HG02623 (cell line): ENCODE data around the gene UFD1.
A peak's percentile ranks its signal among the peaks of the same experiment; 100 is the strongest.
"Not testable (repeated sequence)": the region's sequence is repeated elsewhere in the genome, so short reads cannot be mapped to it uniquely, and the experiment has no call there.

ENCODE experiments used
- ATAC-seq: cut with Tn5 transposase; IDR thresholded peaks from one replicate; pipeline ENCODE4 v1.9.1; 2021; ENCODE audit warnings: moderate library complexity; ENCODE audit not compliant: unreplicated experiment

The UFD1 gene

DNA sequence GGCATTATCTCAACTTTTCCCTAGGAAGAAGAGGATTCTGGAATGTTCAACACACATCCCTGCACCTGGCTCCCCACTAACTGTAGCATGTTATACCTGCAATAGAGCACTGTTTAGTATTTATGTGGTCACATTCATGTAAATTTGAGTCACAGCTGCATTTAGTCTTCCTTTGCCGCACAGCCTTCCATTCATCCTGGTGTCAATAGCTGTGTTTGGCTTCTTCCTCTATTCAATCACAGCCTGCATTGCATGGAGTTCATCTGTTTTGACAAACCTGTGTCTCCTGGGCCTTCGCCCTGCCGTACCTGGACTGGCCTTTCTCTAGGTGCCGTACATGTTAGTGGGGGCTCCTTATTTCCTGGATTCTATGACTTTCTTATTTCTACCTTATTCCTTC, 27.4 kb downstream of the UFD1 start:
- ATAC-seq = no peak

DNA sequence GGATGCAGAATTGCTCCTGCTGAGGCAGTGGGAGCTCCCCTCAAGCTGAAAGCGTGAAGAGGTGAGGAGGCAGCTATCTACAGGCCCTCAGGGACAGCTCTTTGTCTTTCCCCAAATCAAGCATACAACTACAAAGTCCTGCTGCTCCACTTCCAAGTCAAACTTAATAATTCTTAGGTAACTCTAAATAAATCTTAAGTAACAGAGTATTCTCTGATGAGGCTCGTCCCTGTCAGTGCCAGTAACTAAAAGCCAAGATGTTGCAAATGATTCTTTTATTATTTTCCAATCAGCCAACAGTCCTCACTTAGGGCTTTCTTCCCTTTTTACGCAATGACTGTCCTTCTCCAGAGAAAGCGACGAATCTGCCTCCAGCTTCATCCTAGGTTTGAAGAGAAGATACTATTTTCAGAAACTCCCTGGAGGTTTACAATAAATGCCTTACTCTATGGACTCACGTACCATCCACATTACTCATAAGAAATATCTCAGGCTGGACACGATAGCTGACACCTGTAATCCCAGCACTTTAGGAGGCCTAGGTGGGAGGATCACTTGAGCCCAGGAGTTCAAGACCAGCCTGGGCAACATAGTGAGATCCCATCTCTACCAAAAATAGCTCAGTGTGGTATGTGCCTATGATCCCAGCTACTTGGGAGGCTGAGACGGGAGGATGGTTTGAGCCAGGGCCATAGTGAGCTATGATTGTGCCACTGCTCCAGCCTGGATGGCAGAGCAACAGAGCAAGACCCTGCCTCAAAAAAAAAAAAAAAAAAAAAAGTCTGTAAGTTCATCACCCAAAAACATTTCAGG, 28.4 kb downstream of the UFD1 start:
- no peak for ATAC-seq

DNA sequence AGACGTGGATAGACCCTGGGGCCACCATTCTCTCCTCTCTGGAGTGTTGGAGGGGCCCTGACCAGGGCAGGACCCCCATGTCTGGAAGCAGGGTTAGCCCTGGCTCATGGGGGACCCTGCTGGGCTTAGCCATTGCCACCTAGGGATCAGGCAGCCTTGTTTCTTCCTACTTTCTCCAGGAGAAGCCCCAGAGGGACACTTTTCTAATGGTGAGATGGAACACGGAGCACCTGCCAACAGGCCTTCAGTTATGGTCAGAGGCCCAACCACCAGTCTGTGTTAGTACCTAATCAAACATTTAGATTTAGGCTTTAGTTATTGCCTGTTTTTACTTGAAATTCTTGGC, 29.6 kb downstream of the UFD1 start:
- ATAC-seq = no peak

DNA sequence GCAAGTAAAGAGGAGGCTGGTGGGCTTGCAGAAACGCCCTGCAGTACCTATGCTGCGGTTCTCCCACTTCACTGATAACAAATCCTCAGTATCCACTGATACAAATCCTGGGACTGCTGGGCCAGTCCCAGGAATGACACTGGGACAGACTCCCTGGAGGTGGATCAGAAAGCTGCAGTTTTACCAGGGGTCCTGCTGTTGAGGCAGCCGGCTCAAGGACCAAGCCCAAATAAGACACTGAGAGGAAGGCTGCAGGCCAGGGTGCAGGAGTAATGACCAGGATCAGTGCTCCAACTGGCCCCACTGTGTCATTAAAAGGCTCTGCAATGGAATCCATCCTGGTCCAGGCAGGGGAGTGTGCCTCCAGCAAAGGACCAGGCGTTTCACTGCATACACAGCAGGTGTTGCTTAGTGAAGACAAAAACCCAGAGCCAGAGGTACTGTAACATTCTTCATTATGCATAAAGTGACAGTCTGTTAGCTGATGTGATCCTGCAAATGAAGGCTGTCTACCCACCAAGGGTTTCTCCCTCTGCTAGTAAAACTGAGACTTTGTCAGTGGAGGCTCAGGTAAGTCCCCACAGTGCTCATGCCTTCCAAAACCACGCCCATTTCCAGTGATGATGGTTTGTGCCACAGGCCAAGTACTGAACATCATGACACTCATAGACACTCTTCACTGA, 30.1 kb downstream of the UFD1 start:
- no peak for ATAC-seq

DNA sequence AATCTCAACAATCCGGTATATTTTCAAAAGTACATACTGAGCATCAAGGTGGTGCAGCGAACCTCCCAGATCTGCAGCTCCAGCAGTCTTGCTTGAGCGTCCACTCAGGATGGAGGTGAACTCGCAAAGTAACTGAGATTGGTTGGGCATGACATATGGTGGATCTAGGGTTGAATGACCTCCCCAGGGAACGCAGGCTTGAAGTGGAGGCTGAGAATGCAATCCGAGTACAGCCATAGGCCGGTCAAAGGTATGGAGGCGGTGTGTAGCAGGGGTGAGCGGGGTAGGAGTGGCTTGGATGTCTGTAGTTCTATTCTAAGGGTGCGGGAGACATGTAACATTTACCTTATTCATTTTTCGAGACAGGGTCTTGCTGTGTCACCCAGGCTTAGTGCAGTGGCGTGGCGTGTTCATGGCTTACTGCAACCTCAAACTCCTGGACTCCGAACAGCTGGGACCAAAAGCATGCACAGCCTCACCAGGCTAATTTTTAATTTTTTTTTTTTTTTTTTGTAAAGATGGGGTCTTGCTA, 30.9 kb downstream of the UFD1 start:
- ATAC-seq = peak; percentile 37

DNA sequence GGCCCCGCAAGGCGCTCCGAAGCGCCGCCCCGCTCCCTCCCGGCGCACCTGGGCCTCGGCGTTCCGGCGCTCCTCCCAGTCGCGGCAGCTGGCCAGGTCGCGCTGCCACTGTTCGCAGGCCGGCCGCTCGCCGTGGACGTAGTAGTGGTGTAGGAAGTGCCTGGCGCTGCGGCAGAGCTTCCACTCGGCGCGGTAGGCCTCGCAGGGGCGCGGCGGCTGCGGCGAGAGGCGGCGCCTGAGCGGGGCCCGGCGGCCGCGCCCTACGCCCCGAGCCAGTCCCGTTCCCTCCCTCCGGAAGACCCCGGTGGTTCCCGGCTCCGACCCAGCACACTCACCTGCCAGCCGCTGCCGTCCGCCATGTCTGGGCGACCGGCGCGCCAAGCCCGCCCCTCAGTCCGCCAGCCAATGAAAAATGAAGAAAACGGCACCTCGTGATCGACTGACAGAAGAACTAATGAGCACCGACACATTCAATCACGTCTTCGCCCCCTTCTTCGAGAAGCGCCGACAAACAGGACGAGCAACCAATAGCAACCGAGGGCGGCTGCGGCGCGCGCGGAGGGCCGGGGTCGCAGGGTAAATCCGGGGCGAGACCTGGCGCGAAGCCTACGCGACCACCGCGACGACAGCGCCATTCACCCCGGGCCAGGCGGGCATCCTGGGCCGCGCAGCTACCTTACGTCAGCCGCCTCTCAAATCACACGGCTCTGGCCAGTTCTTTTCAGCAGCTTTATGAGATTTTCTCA, 31.5 kb downstream of the UFD1 start, which contains the start of gene C22orf39:
C22orf39 (minus strand) TSS at position 382 of the 746 bp plus-strand sequence; CDS start at position 359, 23 bp downstream.
- peak; percentile 81 for ATAC-seq

DNA sequence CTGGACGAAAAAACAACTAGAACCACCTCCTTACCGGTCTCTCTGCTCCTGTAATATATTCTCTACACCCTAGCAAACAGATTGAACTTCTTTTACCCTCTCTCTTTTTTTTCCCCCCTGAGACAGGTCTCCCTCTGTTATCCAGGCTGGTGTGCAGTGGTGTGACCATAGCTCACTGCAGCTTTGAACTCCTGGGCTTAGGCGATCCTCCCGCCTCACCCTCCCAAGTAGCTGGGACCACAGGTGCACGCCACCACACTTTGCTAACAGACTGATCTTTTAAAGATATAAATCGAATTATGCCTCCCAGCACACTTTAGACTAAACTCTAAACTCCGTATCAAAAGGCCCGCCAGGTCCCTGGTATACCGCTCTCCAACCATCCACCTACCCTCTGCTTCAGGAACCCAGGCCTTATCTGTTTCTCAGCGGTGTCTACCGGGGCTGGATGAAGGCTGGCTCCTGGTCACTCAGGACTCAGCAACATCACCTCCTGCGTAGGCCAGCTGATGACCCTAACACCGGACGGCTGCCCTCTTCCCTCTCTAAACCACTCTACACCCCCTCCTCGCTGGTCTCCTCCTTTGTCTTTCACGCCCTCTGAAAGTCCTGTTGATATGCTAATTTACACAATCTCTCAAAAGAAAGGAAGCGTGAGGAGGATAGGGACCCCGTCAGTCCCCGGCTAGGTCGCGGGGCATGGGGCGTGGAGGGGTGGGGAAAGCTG, 32.2 kb downstream of the UFD1 start:
- ATAC-seq = no peak

DNA sequence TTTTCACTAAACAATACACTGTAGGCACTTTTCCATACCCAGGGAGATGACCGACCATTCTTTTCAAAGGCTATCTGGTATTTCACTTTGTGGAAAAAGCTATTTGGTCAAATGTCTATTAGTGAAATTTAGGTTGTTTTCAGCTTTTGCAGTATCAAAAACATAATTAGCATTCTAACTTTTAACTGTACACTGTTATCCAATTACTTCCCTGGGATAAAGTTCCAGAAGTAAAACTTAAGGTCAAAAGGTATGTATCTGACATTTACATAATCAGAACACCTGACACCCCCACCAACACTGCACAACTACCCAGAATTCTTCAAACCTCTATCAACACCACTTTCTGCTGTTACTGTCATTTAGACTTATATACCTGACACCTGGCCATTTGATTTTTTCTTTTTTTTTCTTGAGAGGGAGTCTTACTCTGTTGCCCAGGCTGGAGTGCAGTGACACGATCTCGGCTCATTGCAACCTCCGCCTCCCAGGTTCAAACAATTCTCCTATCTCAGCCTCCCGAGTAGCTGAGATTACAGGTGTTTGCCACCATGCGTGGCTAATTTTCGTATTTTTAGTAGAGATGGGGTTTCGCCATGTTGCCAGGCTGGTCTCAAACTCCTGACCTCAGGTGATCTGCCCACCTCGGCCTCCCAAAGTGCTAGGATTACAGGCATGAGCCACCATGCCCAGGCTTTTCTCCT, 33.6 kb downstream of the UFD1 start:
- ATAC-seq = not testable (repeated sequence)

DNA sequence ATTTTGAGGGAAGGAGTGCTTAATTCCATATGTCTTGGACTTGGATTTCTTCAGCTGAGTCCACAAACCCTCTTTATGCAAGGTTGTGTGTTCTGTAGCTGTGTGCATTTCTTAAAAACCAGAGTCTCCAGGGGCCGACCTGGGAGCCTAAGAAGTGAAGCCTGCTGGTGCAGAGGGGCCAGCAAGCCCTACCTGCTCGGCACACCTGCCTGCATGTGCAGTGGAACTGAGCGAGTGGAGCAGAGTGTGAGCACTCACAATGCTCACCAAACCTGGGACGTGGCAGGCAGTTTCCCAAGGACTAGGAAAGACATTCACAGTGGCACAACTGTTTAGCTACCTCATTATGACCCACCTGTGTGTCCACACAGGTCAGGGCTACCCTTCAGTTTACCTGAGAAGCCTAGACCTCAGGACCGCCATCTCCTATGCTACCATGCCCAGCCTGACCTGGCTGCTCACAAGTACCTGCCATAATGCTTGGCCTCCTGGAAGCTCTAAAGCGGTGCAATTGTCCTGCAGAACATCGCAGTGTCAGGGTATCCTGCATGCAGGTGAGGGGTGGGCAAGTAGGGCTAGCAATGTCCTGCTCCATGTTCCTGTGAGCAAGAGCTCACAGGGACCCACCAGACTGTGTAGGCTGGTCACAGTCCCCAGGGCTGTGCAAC, 35.3 kb downstream of the UFD1 start:
- ATAC-seq = no peak

DNA sequence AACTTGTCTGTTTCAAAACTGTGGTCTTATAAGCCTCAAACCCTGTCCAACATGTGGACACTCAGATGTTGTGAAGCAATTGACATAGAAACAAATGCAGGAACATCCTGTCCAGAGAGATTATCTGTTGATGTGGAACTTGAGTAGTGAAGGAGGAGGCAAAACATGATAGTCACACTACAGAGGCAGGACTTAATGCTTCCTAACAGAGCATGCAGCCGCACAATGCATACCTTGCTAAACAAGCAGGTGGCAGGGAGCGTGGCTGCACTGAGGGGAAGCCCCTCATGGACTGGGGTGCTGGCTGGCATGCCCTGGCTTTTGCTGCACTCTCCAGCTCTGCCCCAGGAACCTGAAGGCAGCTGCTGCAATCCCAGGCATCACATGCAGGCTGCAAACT, 36.8 kb downstream of the UFD1 start:
- no peak for ATAC-seq

DNA sequence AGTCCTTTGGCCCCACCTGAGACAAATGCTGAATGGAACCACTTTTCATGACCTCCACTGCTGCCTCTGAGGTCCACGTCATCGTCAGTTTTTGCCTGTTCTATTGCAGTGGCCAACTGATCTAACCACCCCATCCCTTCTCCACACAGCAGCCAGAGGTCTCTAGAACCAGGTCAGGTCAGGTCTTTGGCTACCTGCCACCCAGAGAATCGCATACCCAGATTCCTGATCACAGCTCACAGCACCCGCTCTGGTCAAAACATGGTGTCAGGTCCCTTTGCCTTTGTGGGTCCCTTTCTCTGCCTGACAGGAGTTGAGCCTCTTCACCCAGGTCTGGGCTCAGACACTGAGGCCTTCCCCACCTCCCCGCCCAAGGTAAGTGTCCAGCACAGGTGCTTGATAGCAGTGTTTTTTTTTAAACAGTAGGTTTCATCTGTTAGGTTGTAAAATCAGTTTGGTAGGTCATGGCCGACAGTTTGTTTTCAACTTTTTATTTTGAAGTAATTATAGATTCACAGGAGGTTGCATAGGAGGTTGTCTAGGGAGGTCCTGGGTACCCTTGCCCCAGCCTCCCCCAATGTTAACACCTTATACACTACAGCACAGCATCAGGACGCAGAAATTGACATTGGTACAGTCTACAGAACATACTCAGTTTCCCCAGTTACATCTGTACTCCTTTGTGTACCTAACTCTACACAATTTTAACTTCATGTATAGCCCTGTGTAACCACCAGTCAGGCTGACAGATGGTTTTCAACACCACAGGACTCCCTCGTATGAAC, 38.4 kb downstream of the UFD1 start:
- ATAC-seq = no peak

DNA sequence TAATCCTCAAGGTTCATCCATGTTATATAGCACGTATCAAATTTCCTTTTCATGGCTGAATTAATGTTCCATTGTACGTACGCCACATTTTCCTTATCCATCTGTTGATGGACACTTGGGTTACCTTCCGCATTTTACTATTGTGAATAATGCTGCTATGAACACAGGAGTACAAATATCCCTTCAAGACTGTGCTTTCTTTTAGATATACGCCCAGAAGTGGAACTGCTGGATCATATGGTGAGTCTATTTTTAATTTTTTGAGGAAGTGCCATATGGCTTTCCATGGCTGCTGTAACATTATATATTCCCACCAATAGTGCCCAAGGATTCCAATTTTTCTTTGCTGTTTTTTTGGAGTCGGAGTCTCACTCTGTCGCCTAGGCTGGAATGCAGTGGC, 40.7 kb downstream of the UFD1 start:
- ATAC-seq = no peak

DNA sequence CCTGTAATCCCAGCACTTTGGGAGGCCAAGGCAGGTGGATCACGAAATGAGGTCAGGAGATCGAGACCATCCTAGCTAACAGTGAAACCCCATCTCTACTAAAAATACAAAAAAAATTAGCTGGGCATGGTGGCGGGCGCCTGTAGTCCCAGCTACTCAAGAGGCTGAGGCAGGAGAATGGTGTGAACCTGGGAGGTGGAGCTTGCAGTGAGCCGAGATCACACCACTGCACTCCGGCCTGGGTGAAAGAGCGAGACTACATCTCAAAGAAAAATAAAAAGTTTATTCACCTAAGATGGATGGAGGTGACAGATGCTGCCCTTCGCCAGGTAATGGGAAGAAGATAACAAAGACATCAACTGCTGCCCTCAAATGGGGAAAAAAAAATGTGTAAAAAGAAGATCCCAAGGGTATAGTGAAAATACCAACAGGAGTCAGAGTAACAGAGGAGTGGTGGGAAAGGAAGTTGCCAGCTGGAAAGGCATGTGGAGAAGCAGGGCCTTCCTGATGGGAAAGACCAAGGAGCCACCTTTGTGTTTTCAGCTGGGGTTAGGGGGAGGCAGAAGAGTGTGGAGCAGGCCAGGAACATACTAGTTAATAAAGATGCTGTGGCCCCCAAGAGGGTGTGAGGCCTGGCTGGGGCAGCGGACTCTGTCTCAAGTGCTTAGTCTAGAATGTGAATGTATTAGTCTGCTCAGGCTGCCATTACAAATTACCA, 42.4 kb downstream of the UFD1 start:
- not testable (repeated sequence) for ATAC-seq

DNA sequence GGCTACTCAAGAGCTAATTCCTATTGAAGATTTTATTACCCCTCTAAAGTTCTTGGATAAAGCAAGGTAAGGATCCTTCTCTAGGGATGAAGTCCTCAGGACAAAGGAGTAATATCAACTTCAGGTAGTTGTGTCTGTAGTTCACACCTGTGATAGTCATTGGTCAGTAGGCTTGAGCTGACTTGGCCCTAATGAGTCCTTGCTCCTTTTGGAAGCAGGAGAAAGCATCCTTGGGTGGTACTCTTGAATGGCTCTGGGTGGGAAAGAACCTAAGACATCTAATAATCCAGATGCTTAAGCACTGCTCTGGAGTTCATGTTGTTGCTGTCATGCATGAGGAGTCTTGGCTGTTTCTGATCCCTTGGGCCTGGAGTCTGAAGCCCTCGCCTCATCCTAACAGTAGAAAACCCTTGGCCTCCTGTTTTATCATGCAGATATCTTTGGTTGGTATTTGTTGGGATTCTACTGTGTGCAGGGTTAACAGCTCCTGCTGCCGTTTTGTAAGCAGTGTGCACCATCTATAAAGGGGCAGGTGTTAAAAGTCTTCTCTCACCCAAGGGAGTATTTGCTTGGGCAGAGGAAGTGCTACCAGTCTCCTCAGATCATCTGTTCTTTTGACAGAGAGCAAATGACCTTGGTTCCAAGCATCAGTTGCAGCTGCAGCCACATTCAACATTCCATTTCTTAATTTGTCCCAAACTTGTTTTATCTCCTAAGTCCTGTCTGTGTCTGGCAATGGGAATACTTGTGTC, 44.0 kb downstream of the UFD1 start:
- no peak for ATAC-seq

DNA sequence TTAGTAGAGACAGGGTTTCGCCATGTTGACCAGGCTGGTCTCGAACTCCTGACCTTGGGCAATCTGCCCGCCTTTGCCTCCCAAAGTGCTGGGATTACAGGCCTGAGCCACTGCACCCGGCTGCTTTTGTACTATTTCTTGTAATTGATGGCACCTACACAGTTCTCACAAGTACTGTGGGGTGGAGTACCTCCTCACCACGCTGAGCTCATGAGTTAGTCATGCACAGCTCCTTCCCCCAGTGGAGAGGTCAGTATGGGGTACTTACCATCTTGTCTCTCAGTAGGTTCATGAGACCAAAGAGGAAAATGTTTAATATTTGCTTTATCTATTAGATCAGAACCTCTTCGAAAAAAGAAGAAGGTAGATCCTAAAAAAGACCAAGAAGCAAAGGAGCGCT, 44.6 kb downstream of the UFD1 start:
- no peak for ATAC-seq

DNA sequence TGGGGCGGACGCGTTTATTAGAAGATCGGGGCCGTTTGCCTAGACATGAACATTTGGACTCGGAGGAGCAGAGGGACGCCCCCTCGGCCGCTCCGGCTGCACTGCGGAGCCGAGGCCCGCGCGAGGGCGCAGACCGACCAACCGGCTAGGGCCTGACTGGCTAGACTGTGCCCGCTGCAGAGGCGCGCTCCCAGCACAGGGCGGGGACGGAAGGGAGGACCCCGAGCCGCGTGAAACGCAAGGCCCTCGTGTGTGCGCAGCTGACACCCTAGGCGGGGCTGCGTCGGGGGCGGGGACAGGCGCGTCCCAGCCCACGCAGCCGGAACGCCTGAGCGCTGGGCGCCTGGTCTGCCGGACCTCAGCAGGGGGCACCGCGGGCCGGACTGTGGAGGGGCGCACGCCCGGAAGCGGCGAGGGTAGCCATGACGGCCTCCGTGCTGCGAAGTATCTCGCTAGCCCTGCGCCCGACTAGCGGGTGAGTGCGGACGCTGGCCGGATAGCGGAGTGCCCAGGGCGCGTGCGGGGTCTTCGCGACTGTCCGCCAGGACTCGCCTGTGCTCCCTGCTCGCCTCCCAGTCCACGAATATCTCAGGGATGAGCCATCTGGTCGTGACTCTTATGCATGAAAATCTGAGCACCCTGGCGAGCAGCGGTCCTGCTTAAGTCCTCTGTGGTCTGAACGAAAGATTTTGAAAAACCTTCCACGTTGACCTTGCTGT, 46.7 kb downstream of the UFD1 start, which contains the start of gene MRPL40:
MRPL40 (plus strand) TSS at position 413 of the 719 bp plus-strand sequence; CDS start at position 423, 10 bp downstream.
- ATAC-seq = peak; percentile 77

DNA sequence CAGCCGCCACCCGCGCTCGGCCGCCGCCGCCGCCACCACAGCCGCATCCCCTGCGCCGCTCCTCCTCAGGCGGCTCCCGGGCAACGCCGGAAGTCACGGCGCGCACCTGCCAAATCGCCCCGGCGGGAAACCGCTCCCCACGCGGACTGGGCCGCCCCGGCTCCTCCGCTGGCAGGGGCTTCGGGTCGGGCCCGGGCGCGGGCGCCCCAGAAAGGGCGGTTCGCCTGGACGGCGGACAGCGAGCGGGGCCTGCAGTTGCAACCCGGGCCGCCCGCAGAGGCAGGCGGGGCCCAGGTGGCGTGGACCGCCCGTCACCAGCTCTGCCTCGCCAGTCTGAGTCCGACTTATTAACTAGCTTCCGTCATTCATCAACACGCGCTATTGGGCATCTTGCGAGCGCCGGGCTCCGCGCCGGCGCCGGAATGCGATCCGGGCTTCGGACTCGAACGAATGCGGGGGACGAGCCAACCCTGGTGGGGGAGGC, 47.3 kb downstream of the UFD1 start, which contains the start of gene HIRA:
HIRA (minus strand) TSS at position 85 of the 484 bp plus-strand sequence. CDS start 257 bp downstream, outside the sequence.
- peak; percentile 52 for ATAC-seq
